HepG2 (cell line): ENCODE measurements around the gene CASP5. TPM values are rescaled to one million over a fixed set of nuclear protein-coding genes. Genes with fewer than 3 reads are reported as not detected.

Experiments used
- ATAC-seq: fragments of 200-7000 bp; cut with Tn5 transposase; 3 replicates; pipeline ENCODE4 v1.9.1; 2020; ENCODE audit warnings: mild to moderate bottlenecking, moderate library complexity
- BruUV-seq: library from RNA; stranded (reverse); fragments of 400-500 nt; replicated peaks from 2 replicates; lab custom pipeline; 2021; lab: Mats Ljungman, UMichigan
- CTCF ChIA-PET: fragments of 300-600 bp; formaldehyde crosslinking; extraction: SDS; loops from one replicate; lab custom pipeline; 2021; ENCODE audit warnings: low total read pairs, inconsistent platforms, low intra/inter-chr PET ratio; lab: Yijun Ruan, JAX
- POLR2A ChIA-PET: fragments of 350-600 bp; sonication (Branson Sonifier 250); formaldehyde crosslinking; loops from one replicate; lab custom pipeline; 2020; ENCODE audit warnings: antibody characterized with exemption, inconsistent platforms; lab: Yijun Ruan, JAX
- DNase-seq: peaks from one replicate; pipeline ENCODE4 v3.0.0-alpha.2; 2015; ENCODE audit warnings: low spot score
- FAIRE-seq: peaks from 3 replicates; lab custom pipeline; 2011; peaks lifted over from hg19 to GRCh38; lab: Jason Lieb, UNC
- H2AFZ ChIP-seq: one replicate; pipeline ENCODE4 v1.6.1; 2011; ENCODE audit warnings: low read length, inconsistent platforms
- H3K27ac ChIP-seq: fragments of 300-600 bp; 3 replicates; pipeline ENCODE4 v1.8.0; 2011; ENCODE audit warnings: mixed run types, mild to moderate bottlenecking, mixed read lengths, low read length, inconsistent platforms; ENCODE audit not compliant: insufficient read depth; ENCODE audit errors: extremely low read length
- H3K27me3 ChIP-seq, 2 experiments: fragments of 200-600 bp in 1 of 2; 2 replicates in 1 of 2; 3 replicates in 1 of 2; pipeline versions ENCODE4 v1.6.0 to v1.8.0; 2011; ENCODE audit warnings: low read length in 2 of 2, mild to moderate bottlenecking in 2 of 2, moderate library complexity in 2 of 2, inconsistent platforms in 1 of 2; ENCODE audit not compliant: insufficient read depth in 2 of 2, control insufficient read depth in 1 of 2
- H3K36me3 ChIP-seq, 2 experiments: fragments of 200-600 bp in 1 of 2; replicated peaks in 1 of 2; 2 replicates in 1 of 2; 3 replicates in 1 of 2; pipeline versions ENCODE4 v1.5.1 to v1.8.0; 2011; ENCODE audit warnings: low read length in 2 of 2, inconsistent platforms in 1 of 2; ENCODE audit not compliant: insufficient read depth in 2 of 2, control insufficient read depth in 1 of 2
- H3K4me1 ChIP-seq: 2 replicates; pipeline ENCODE4 v1.5.1; 2012; ENCODE audit warnings: low read length, inconsistent platforms; ENCODE audit not compliant: insufficient read depth
- H3K4me2 ChIP-seq: 2 replicates; pipeline ENCODE4 v1.6.0; 2011; ENCODE audit warnings: low read depth, low read length, inconsistent platforms
- H3K4me3 ChIP-seq, 3 experiments: fragments of 200-600 bp in 1 of 3; sonication (generic), shearing (Covaris generic) in 1 of 3; replicated peaks in 1 of 3; 2 replicates each; pipeline ENCODE4 v1.5.1; 2011 to 2016; ENCODE audit warnings: low read length in 3 of 3, inconsistent platforms in 2 of 3, low read depth in 2 of 3, mild to moderate bottlenecking in 2 of 3, control low read depth in 1 of 3, mixed read lengths in 1 of 3; ENCODE audit not compliant: insufficient read depth in 1 of 3
- H3K79me2 ChIP-seq: one replicate; pipeline ENCODE4 v1.6.1; 2011; ENCODE audit warnings: low read length, inconsistent platforms; ENCODE audit not compliant: insufficient read depth
- H3K9ac ChIP-seq: 2 replicates; pipeline ENCODE4 v1.6.0; 2011; ENCODE audit warnings: mild to moderate bottlenecking, low read depth, low read length, inconsistent platforms; ENCODE audit not compliant: insufficient read depth
- H3K9me3 ChIP-seq: 2 replicates; pipeline ENCODE4 v1.5.1; 2012; ENCODE audit warnings: mild to moderate bottlenecking, low read length
- H4K20me1 ChIP-seq: 2 replicates; pipeline ENCODE4 v1.6.0; 2011; ENCODE audit warnings: inconsistent platforms, mild to moderate bottlenecking, low read length, moderate library complexity; ENCODE audit not compliant: insufficient read depth
- AFF4 ChIP-seq: sonication (generic); formaldehyde crosslinking; IDR thresholded peaks from 2 replicates; pipeline ENCODE4 v1.4.0; 2020; ENCODE audit warnings: missing genetic modification reagents
- BCL6 ChIP-seq: IDR thresholded peaks from 2 replicates; pipeline ENCODE4 v1.6.1; 2016; ENCODE audit warnings: missing genetic modification reagents, missing compliant biosample characterization
- GATAD2A ChIP-seq: IDR thresholded peaks from 2 replicates; pipeline ENCODE4 v1.6.1; 2016
- MNT ChIP-seq: fragments of 450-650 bp; IDR thresholded peaks from 2 replicates; pipeline ENCODE4 v1.6.1; 2016
- MZF1 ChIP-seq: sonication (generic); formaldehyde crosslinking; IDR thresholded peaks from 2 replicates; pipeline ENCODE4 v1.8.1; 2023; ENCODE audit warnings: mild to moderate bottlenecking, missing genetic modification reagents, borderline replicate concordance
- PHF5A ChIP-seq: IDR thresholded peaks from one replicate; pipeline ENCODE4 v1.6.1; 2018; ENCODE audit warnings: low read depth, missing genetic modification reagents; ENCODE audit not compliant: unreplicated experiment
- ZNF512 ChIP-seq: sonication (generic); formaldehyde crosslinking; IDR thresholded peaks from 2 replicates; pipeline ENCODE4 v1.4.0; 2020; ENCODE audit warnings: mild to moderate bottlenecking, missing genetic modification reagents
- ZNF619 ChIP-seq: sonication (generic); formaldehyde crosslinking; IDR thresholded peaks from 2 replicates; pipeline ENCODE4 v1.4.0; 2020; ENCODE audit warnings: mild to moderate bottlenecking, missing genetic modification reagents
- WGBS: methylation state at CpG from one replicate; pipeline ENCODE4 v1.1.6; 2017; ENCODE audit warnings: low lambda C conversion rate; 5-methylcytosine and 5-hydroxymethylcytosine counted together
- in situ Hi-C: cut with HindIII; loops from 2 replicates; pipeline ENCODE4 v1.10.0; 2017; ENCODE audit warnings: low pct_unique_long_range_greater_than_20kb; ENCODE audit not compliant: extremely low pct_ligation_motif_present
- intact Hi-C: fragments of 100-400 bp; cut with micrococcal nuclease; formaldehyde crosslinking; loops from one replicate; pipeline ENCODE4 v1.10.0; 2022; ENCODE audit not compliant: unreplicated experiment
- polyA plus RNA-seq, 8 experiments: library from polyadenylated mRNA; depleted of rRNA in 3 of 8; stranded (reverse) in 7 of 8; unstranded in 1 of 8; fragments of >200 nt; fragmentation: Illumina TruSeq in 4 of 8; extraction: Trizol in 4 of 8; gene quantifications; 2 replicates each; pipeline versions ENCODE4 v1.2.1 to v1.2.3, GENCODE V29; 2011 to 2016; ENCODE audit warnings: low read depth in 4 of 8, missing spikeins in 1 of 8, mixed read lengths in 1 of 8; ENCODE audit not compliant: insufficient read depth in 1 of 8
- total RNA-seq, 5 experiments: library from RNA; depleted of rRNA; stranded (reverse); fragments of >200 nt; fragmentation: Illumina TruSeq; extraction: Trizol; gene quantifications; 2 replicates each; pipeline ENCODE4 v1.2.3, GENCODE V29; 2016; ENCODE audit warnings: low read depth in 1 of 5

The CASP5 gene
- total and polyA plus RNA-seq, 2 of the 13 experiments (the other 11 are each of a cell fraction or from before 2014, with no cell fraction given) = not detected

- ATAC-seq (no peak), FAIRE-seq (no peak), DNase-seq (no peak)
- BruUV-seq = no TSS peak
- POLR2A ChIA-PET = no interaction called here
- Histone ChIP-seq H2AFZ (no peak overlapping the region), H4K20me1 (no peaks in the 10 kb centered on the region), H3K4me2 (no peak overlapping the region), H3K4me1 (peaks cover 13% of the 10 kb centered on the region), H3K4me3 (no peak overlapping the region), H3K27me3 (no peaks in the 10 kb centered on the region), H3K27ac (no peak overlapping the region), H3K9ac (no peak overlapping the region), H3K9me3 (no peaks in the 10 kb centered on the region), H3K79me2 (no peaks in the 10 kb centered on the region), H3K36me3 (no peaks in the 10 kb centered on the region)
- intact Hi-C loops (no loop called here), in situ Hi-C loops (no loop called here)
- 77% methylated on average over 2 of the region's 3 CpGs for WGBS
- CTCF ChIA-PET = no interaction called here
- no peak for TF ChIP-seq ZNF512 (CRISPR knock-in tag)
- no peak for TF ChIP-seq MZF1 (CRISPR knock-in tag)
- TF ChIP-seq MNT = 0 out of 2 replicates have a peak, but pooled peaks have one; percentile 9
- TF ChIP-seq GATAD2A (CRISPR knock-in tag) = no peak
- no peak for TF ChIP-seq PHF5A (CRISPR knock-in tag)
- TF ChIP-seq ZNF619 = no peak
- TF ChIP-seq BCL6 (CRISPR knock-in tag) = 0 out of 2 replicates have a peak, but pooled peaks have one; percentile 12
- no peak for TF ChIP-seq AFF4 (CRISPR knock-in tag)
Observed at GRCh38 chr11:105033343-105033742, 10.4 kb upstream of the CASP5 start.
